ENCODE measurements around the gene OR10H4. TPM values are rescaled to one million over a fixed set of nuclear protein-coding genes. Genes with fewer than 3 reads are reported as not detected.

The OR10H4 gene, protein sequence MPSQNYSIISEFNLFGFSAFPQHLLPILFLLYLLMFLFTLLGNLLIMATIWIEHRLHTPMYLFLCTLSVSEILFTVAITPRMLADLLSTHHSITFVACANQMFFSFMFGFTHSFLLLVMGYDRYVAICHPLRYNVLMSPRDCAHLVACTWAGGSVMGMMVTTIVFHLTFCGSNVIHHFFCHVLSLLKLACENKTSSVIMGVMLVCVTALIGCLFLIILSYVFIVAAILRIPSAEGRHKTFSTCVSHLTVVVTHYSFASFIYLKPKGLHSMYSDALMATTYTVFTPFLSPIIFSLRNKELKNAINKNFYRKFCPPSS
- total RNA-seq: not detected in 2 replicates

GRCh38 chr19:15948223-15949058 lies at the start of gene OR10H4:
Gene OR10H4 (plus strand): TSS chr19:15949008. CDS start chr19:15949008, 0 bp downstream.

GRCh38 chr19:15934332-15935078 lies 14.3 kb upstream of the OR10H4 start, which contains the start of gene CYP4F11:
Gene CYP4F11 (minus strand): TSS chr19:15934529. CDS start chr19:15934408, 121 bp downstream.

Other genes starting within 250 kb of the OR10H4 start
- not detected in 2 replicates for gene OR10H2, start 221.0 kb upstream of the OR10H4 start, total RNA-seq
- gene OR10H3, start 211.0 kb upstream of the OR10H4 start, total RNA-seq: not detected in 2 replicates
- gene OR10H5, start 161.3 kb upstream of the OR10H4 start, total RNA-seq: not detected in 2 replicates
- not detected in 2 replicates for gene OR10H1, start 133.3 kb upstream of the OR10H4 start, total RNA-seq
- not detected in 2 replicates for gene CYP4F2, start 50.9 kb upstream of the OR10H4 start, total RNA-seq
- gene CYP4F11, start 14.5 kb upstream of the OR10H4 start, total RNA-seq: not detected in 2 replicates
- 896 and 1,573 TPM in 2 replicates for gene TPM4, start 127.5 kb downstream of the OR10H4 start, total RNA-seq
- 38.6 and 67.0 TPM in 2 replicates for gene RAB8A, start 162.9 kb downstream of the OR10H4 start, total RNA-seq
- gene HSH2D, start 194.7 kb downstream of the OR10H4 start, total RNA-seq: not detected in 2 replicates
- not detected in 2 replicates for gene CIB3, start 224.5 kb downstream of the OR10H4 start, total RNA-seq
- gene FAM32A, start 236.4 kb downstream of the OR10H4 start, total RNA-seq: 86.4 and 87.3 TPM in 2 replicates
- 43.7 and 83.6 TPM in 2 replicates for gene AP1M1, start 248.9 kb downstream of the OR10H4 start, total RNA-seq

All from smooth muscle cell of the umbilical artery (primary cell).